ENCODE measurements around the gene KAZN. TPM values are rescaled to one million over a fixed set of nuclear protein-coding genes. Genes with fewer than 3 reads are reported as not detected.
"Not testable (repeated sequence)": the region's sequence is repeated elsewhere in the genome, so short reads cannot be mapped to it uniquely, and the experiment has no call there.

KAZN gene
- total and polyA plus RNA-seq, 2 of the 8 experiments (the other 6 are each of a cell fraction or from before 2014, with no cell fraction given): 3.7 to 11.8 TPM

- H3K4me2 ChIP-seq (ENCODE audit: insufficient read depth in 1 of 2, low read depth in 2 of 2, low read length in 2 of 2); H4K20me1 ChIP-seq (replicated peaks in 1 of 2; ENCODE audit: control insufficient read depth in 1 of 2, insufficient read depth in 2 of 2, low read length in 2 of 2); H2BK15ac ChIP-seq (ENCODE audit: low read length); DNase-seq (ENCODE audit: low read depth in 1 of 2, low spot score in 2 of 2); H3K4me3 ChIP-seq (ENCODE audit: extremely low read depth in 1 of 4, insufficient read depth in 2 of 4, low read depth in 3 of 4, low read length in 4 of 4); H3K9ac ChIP-seq (replicated peaks in 1 of 4; ENCODE audit: extremely low read depth in 1 of 4, low read depth in 3 of 4, low read length in 3 of 4); H3K27me3 ChIP-seq (replicated peaks in 1 of 4; ENCODE audit: control insufficient read depth in 3 of 4, extremely low read depth in 1 of 4, insufficient read depth in 3 of 4, low read length in 3 of 4); H3K14ac ChIP-seq (ENCODE audit: insufficient read length); H3K18ac ChIP-seq (ENCODE audit: extremely low read depth, low read length); H2BK20ac ChIP-seq (ENCODE audit: low read length); H2BK12ac ChIP-seq (ENCODE audit: low read depth, low read length); H3K4ac ChIP-seq (replicated peaks; ENCODE audit: insufficient read length, low read depth, low read length); H2BK5ac ChIP-seq (ENCODE audit: low read depth, low read length); H3K9me3 ChIP-seq (ENCODE audit: insufficient read depth in 2 of 2, low read depth in 1 of 2, low read length in 1 of 2); H4K91ac ChIP-seq (replicated peaks; ENCODE audit: insufficient read length, low read length); H2BK120ac ChIP-seq (replicated peaks; ENCODE audit: low read depth, low read length); H3K23ac ChIP-seq (ENCODE audit: insufficient read length); H2AFZ ChIP-seq (ENCODE audit: low read length); H3K4me1 ChIP-seq (replicated peaks in 1 of 4; ENCODE audit: control insufficient read depth in 3 of 4, insufficient read depth in 4 of 4, low read length in 3 of 4); H2AK5ac ChIP-seq (ENCODE audit: low read depth, low read length); FAIRE-seq; H3K79me1 ChIP-seq (ENCODE audit: low read depth, low read length); POLR2A ChIA-PET (ENCODE audit: partially characterized antibody); H3K36me3 ChIP-seq (ENCODE audit: control insufficient read depth in 2 of 4, insufficient read depth in 4 of 4, low read length in 3 of 4); H3K79me2 ChIP-seq (ENCODE audit: control insufficient read depth in 1 of 2, insufficient read depth in 2 of 2, low read length in 2 of 2); H3K56ac ChIP-seq (replicated peaks; ENCODE audit: insufficient read length, low read depth, low read length); H3K23me2 ChIP-seq (ENCODE audit: low read depth, low read length); H4K8ac ChIP-seq (ENCODE audit: extremely low read depth, insufficient read depth, low read length); H4K5ac ChIP-seq (ENCODE audit: insufficient read length, low read depth, low read length); H3K27ac ChIP-seq (ENCODE audit: low read depth, low read length): not testable (repeated sequence)
- WGBS, 2 experiments (ENCODE audit: extremely low coverage in 1 of 2, insufficient coverage in 1 of 2, insufficient read length in 1 of 2, insufficient replicate concordance in 2 of 2, low coverage in 1 of 2, low lambda C conversion rate in 2 of 2, missing lambda C conversion rate in 1 of 2): 86% methylated on average over 10 of the region's 10 CpGs; no CpG with 5 or more reads in 1 of the 2 experiments
- CTCF ChIA-PET (ENCODE audit: partially characterized antibody): interaction anchor here (0.7 to 2.4 kb wide), 3 partner anchors 10 to 74 kb away, joined by 3 to 7 read pairs (median 3); no protein-coding TSS in a partner anchor
Observed at GRCh38 chr1:14963791-14964710, 365.6 kb downstream of the KAZN start.
